GM19463 (cell line): Measurements from ENCODE around the gene KCP.
A peak's percentile ranks its signal among the peaks of the same experiment; 100 is the strongest.
"Not testable (repeated sequence)": the region's sequence is repeated elsewhere in the genome, so short reads cannot be mapped to it uniquely, and the experiment has no call there.

Source experiments
- ATAC-seq: cut with Tn5 transposase; IDR thresholded peaks from one replicate; pipeline ENCODE4 v1.9.1; 2021; ENCODE audit warnings: mild to moderate bottlenecking, moderate library complexity; ENCODE audit not compliant: unreplicated experiment

KCP gene

GRCh38 chr7:128922496-128923410, 12.2 kb upstream of the KCP start:
- ATAC-seq, result no peak

GRCh38 chr7:128921866-128922440, 11.4 kb upstream of the KCP start:
- no peak for ATAC-seq

DNA sequence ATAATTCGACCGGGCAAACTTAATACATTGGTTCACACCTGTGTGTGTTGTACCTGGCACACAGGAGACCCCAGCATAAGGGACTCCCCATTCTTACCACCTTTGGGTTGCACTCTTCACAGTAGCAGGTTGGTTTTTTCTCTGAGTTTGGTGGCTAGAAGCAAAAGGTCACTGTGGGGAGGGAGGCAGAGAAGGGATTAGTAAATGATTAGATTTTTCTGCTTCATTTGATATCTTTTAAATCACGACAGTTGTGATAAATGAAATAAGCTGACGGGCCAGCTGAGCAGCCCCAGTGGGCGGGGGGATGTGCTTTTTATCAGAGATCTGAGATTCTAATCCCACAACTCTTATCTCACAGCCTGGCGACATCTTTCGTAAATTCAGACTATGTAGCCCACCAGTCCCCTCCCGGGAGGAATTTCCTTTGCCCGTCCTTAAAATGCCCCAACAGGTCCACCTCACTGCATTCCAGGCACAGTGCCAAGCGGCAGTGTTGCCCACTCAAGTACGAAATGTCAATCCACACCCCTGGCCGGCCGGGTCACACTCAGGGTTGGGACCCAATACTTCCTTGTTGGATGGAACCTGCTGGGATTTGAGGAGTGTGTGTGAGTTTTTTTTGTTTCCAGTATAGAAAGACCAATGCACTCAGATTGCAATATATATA, 10.5 kb upstream of the KCP start:
- no peak for ATAC-seq

- no peak for ATAC-seq
Observed at GRCh38 chr7:128919881-128920799, 9.6 kb upstream of the KCP start.

DNA sequence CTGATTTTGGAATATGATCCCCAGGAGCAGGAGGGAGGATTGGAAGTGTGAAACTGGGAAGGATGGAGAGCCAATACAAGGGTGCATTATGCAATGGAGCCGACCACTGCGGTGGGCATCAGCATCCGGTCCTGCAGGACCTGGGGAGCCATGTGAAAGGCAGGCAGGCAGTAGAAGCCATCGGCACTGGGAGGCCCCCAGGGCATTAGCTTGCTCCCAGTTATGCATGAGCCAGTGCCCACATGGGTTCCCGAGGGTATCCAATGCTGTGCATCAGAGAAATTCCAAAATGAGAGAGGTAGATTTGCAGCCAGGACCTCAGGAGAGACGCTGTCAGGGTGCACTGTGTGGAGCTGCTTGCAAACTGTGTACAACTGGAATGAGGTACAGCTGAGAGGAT, 8.7 kb upstream of the KCP start:
- no peak for ATAC-seq

GRCh38 chr7:128918016-128918665, 7.6 kb upstream of the KCP start:
- no peak for ATAC-seq

GRCh38 chr7:128917122-128917521, 6.6 kb upstream of the KCP start:
- no peak for ATAC-seq

DNA sequence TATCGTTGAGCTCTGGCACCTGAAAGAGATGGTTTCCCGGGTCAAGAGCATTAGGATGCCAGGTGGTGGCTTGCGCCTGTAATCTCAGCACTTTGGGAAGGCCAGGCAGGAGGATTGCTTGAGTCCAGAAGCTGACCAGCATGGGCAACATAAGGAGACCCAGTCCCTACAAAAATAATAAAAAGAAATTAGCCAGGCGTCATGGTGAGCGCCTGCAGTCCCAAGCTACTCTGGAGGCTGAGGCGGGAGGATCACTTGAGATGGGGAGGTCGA, 6.1 kb upstream of the KCP start:
- ATAC-seq, result no peak

DNA sequence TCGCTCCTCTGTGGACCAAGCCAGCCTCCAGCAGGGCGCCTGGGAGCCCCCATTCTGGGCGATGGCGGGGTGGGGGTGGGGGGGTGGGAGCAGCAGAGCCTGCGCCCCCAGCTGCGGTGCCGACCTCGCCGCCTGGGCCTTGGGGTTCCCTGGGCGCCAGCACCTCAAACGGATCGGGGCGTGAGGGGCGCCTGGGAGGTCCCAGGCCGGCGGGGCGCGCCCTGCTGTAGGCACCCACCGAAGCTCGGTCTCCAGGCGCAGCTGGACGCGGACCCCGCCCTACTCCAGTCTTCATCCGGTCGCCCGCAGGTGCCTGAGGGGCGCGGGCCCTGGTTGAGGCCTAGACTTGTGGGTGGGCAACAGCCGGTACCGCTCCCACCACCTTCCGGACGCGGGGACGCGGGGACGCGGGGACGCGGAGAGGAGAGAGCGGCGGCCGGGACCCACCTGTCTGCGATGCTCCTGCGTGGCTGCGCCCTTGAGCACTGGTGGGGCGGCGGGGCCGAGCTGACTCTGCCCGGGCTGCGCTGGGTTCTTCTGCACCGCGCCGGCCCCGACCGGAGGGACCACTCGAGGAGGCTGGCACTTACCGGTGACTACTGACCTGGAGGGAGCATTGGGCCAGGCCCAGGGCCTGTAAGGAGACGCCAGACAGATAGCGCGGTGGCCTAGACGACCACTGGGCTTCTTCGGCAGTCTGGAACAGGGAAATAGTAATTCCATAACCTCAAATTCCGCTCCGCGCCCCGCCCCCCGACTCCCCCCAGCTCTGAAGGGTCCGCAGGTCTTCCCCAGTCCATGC, 5.5 kb upstream of the KCP start:
- ATAC-seq, result no peak

- peak; percentile 21 for ATAC-seq
Observed at GRCh38 chr7:128915271-128915819, 4.8 kb upstream of the KCP start.

GRCh38 chr7:128914566-128915151, 4.2 kb upstream of the KCP start:
- ATAC-seq, result peak; percentile 61

DNA sequence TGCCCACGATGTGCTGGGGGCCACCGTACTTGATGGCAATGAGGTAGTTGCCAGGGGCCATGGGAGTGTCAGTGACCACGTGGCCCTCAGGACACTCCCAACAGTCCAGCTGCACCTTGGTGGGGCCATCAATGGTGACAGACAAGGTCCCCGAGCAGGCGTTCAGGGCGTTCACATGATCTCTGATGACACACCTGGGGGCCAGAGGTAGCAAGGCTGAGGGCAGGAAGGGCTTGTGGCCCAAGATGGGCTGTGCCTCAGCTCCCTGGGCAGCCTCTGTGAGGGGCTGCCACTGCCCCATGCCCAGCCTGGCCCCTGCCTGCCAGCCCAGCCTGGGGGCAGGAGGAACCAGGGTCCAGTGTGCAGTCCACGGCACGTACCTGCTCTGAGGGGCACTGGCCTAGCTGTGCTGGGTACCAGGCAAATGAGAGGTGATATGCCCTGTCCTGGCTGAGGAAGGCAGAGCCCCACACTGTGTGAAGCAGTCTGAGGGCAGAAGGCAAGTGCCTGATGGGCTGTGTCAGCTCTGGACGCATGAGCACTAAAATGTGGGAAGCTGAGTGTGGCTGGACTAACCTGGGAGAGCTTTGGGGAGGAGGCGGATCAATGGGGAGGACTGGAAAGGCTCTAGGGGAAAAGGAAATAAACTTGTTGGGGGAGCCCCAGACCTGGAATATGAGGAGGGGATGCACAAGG, 3.5 kb upstream of the KCP start:
- ATAC-seq, result no peak

DNA sequence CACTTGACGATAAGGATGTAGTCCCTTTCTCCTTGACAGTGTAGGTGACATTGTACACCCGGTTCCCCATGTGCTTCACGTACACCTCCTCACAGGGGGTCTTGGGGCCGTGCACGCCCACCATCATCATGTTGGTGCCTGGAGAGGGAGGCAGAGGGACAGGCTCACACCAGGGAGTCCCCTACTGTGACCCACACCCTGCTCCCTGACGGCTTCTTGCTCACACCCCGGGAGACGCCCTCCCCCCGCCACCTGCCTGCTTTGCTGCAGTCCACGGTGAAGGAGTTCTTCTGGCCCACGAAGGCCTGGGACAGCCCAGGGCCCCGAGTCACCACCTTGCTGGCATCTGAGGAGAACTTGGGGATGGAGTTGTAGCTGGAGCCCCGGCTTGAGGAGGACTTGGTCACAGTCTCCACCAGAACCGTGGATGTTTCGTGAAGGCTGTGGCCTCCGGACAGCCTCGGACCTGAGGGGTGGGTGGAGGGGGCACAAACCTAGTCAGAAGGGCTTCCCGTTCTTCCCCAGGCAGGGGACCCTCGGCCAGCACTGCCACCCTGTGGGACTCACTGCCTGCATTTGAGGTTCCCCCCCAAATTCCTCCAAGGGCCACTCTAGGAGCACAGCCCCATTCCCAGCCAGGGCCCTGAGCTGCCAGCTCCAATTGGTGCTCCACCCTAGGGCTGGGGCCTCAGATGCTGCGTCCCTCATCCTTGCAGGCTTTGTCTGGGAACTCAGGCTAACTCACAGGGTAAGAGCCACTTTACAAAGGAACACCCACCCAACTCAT, 2.4 kb upstream of the KCP start:
- ATAC-seq, result not testable (repeated sequence)

- no peak for ATAC-seq
Observed at GRCh38 chr7:128912281-128912680, 1.8 kb upstream of the KCP start.

DNA sequence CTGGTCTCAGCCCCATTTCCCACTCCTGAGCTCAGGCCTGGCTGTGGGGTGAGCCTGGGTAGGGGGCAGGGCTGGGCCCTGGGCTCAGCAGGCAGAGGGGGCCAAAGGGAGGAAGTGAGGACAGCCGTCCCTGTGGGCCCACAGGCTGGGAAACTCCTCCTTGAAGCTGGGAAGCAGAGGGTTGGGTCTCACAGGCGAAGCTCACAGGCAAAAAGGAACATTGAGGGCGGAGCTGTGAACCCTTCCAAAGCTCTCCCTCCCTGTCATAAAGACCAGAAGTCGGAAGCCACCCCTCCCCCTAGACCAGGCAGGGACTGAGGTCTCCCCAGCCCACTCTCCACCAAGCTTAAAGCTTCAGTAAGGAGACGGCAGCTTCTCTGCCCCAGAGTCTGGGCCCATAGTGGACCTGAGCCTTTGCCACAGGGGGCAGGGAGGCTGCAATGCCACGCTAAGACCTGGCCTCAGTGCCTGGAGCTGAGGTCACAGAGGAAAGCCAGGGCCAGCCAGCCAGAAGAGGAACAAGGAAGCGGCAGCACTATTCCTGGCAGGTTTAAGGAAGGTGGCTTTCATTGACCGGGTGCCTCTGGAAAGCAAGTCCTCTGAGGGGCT, 1.0 kb upstream of the KCP start:
- ATAC-seq, result no peak

DNA sequence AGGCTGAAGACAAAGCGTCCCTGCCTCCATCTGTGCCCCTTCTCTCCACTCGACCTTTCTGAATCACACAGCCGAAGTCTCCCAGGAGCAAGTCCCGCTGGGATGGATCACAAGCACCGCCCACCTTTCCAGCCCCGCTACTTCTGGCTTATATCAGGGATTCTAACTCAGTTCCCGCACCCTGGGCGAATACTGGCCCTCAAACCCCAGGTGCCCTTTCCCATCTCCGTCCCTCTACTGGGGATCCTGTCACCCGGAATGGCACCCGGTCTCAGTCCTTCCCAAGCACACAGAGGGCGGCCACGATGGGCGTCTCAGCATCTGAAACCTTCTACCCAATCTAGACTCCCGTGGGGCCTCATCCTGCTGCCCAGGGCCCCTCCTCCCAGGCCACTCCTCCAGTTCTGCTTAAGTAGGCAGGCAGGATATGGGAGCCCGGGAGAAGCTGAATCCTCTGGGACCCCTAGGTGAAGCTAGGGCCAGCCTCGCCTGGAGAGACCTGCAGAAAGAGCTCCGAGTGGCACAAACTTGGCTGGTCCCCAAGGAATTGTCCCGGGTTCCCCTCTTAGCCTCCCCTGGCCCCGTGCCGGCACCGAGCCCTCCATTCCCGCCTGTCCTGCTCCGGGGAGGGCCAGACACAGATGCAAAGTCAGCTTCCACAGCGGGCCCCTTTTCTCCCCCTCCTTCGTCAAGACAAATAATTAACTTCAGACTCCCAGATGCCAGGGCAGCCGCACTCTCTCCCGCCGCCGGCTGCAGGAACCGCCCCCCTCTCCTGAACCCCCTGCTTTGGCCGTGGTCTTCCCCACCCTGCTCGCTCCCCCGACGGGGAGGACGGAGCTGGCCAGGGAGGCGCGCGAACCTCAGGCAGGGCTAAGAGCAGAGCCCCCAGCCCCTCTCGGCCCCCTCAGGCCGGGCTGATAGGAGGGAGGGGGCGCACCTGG, 612 bp downstream of the KCP start:
- no peak for ATAC-seq
